Endothelial cell of umbilical vein (primary cell): ENCODE measurements around the gene NENF. TPM values are rescaled to one million over a fixed set of nuclear protein-coding genes. Genes with fewer than 3 reads are reported as not detected.

Source experiments
- BruUV-seq: library from RNA; stranded (reverse); fragments of 400-500 nt; replicated peaks from 2 replicates; lab custom pipeline; 2021; lab: Mats Ljungman, UMichigan
- CTCF ChIA-PET: fragments of 300-600, 350-600 bp; sonication (Branson Sonifier 250); formaldehyde crosslinking; loops from one replicate; lab custom pipeline; 2021; ENCODE audit warnings: antibody characterized with exemption, inconsistent platforms; lab: Charles Lee
- POLR2A ChIA-PET: fragments of 300-600, 350-600 bp; sonication (Branson Sonifier 250); formaldehyde crosslinking; loops from one replicate; lab custom pipeline; 2021; ENCODE audit warnings: antibody characterized with exemption, inconsistent platforms; lab: Charles Lee
- DNase-seq: peaks from one replicate; pipeline ENCODE4 v3.0.0-alpha.2; 2011; ENCODE audit warnings: low read depth, low spot score
- FAIRE-seq: peaks from 2 replicates; lab custom pipeline; 2011; peaks lifted over from hg19 to GRCh38; lab: Jason Lieb, UNC
- H2AFZ ChIP-seq: 2 replicates; pipeline ENCODE4 v1.6.0; 2012; ENCODE audit warnings: low read depth, low read length, control low read depth, inconsistent platforms
- H3K27ac ChIP-seq: 2 replicates; pipeline ENCODE4 v1.5.1; 2011; ENCODE audit warnings: low read depth, mild to moderate bottlenecking, control low read depth, low read length, moderate library complexity; ENCODE audit not compliant: insufficient read depth
- H3K27me3 ChIP-seq, 2 experiments: 2 replicates each; pipeline versions ENCODE4 v1.6.0 to v1.6.1; 2011; ENCODE audit warnings: low read length in 2 of 2, mixed read lengths in 1 of 2; ENCODE audit not compliant: control insufficient read depth in 2 of 2, insufficient read depth in 2 of 2
- H3K36me3 ChIP-seq, 2 experiments: 2 replicates in 1 of 2; 3 replicates in 1 of 2; pipeline ENCODE4 v1.5.1; 2011; ENCODE audit warnings: low read length in 2 of 2, mild to moderate bottlenecking in 1 of 2, moderate library complexity in 1 of 2; ENCODE audit not compliant: control insufficient read depth in 2 of 2, insufficient read depth in 2 of 2; ENCODE audit errors: extremely low read depth in 1 of 2
- H3K4me1 ChIP-seq: 3 replicates; pipeline ENCODE4 v1.5.1; 2011; ENCODE audit warnings: mild to moderate bottlenecking, low read length; ENCODE audit not compliant: control insufficient read depth, insufficient read depth; ENCODE audit errors: extremely low read depth
- H3K4me2 ChIP-seq: 2 replicates; pipeline ENCODE4 v1.6.1; 2011; ENCODE audit warnings: low read length, control low read depth, mixed read lengths; ENCODE audit not compliant: insufficient read depth
- H3K4me3 ChIP-seq, 3 experiments: fragments of 200-600 bp in 1 of 3; sonication (generic), shearing (Covaris generic) in 1 of 3; replicated peaks in 1 of 3; 2 replicates each; pipeline ENCODE4 v1.5.1; 2011 to 2016; ENCODE audit warnings: control low read depth in 3 of 3, low read length in 3 of 3, mild to moderate bottlenecking in 2 of 3, inconsistent platforms in 1 of 3, low read depth in 1 of 3, moderate library complexity in 1 of 3; ENCODE audit not compliant: insufficient read depth in 1 of 3
- H3K79me2 ChIP-seq: 2 replicates; pipeline ENCODE4 v1.6.0; 2012; ENCODE audit warnings: low read length, inconsistent platforms; ENCODE audit not compliant: control insufficient read depth, insufficient read depth
- H3K9ac ChIP-seq: replicated peaks from 2 replicates; pipeline ENCODE3; 2011; ENCODE audit warnings: low read length, control low read depth; ENCODE audit not compliant: insufficient read depth; ENCODE audit errors: extremely low read depth
- H3K9me1 ChIP-seq: replicated peaks from 3 replicates; pipeline ENCODE4 v1.6.0; 2011; ENCODE audit warnings: mild to moderate bottlenecking, low read length; ENCODE audit not compliant: control insufficient read depth, insufficient read depth; ENCODE audit errors: extremely low read depth
- H3K9me3 ChIP-seq: replicated peaks from 2 replicates; pipeline ENCODE4 v1.5.1; 2012; ENCODE audit warnings: low read length, inconsistent platforms; ENCODE audit not compliant: control insufficient read depth, insufficient read depth
- H4K20me1 ChIP-seq: replicated peaks from 2 replicates; pipeline ENCODE3; 2011; ENCODE audit warnings: mild to moderate bottlenecking, low read length; ENCODE audit not compliant: control insufficient read depth, insufficient read depth; ENCODE audit errors: extremely low read depth
- CTCF ChIP-seq, 2 donors: IDR thresholded peaks; 1 replicate in 1 of 2; 2 replicates in 1 of 2; pipeline ENCODE4 v1.5.1; 2011; ENCODE audit warnings: low read length in 2 of 2, mild to moderate bottlenecking in 2 of 2, moderate library complexity in 2 of 2, control low read depth in 1 of 2, inconsistent platforms in 1 of 2, low read depth in 1 of 2; ENCODE audit not compliant: insufficient read depth in 1 of 2; ENCODE audit errors: extremely low read depth in 1 of 2
- EZH2 ChIP-seq: IDR thresholded peaks from 2 replicates; pipeline ENCODE4 v1.6.1; 2012; ENCODE audit warnings: borderline replicate concordance, low read depth, mild to moderate bottlenecking, moderate library complexity, low read length, inconsistent platforms; ENCODE audit not compliant: severe bottlenecking
- FOS ChIP-seq: IDR thresholded peaks from 2 replicates; pipeline ENCODE4 v1.6.1; 2011; ENCODE audit warnings: mild to moderate bottlenecking, low read length, moderate library complexity, borderline replicate concordance; ENCODE audit not compliant: insufficient read depth
- GATA2 ChIP-seq: IDR thresholded peaks from 2 replicates; pipeline ENCODE4 v1.7.0; 2011; ENCODE audit warnings: low read depth, mild to moderate bottlenecking, moderate library complexity, mixed read lengths, low read length; ENCODE audit not compliant: insufficient read length, insufficient read depth
- JUN ChIP-seq: IDR thresholded peaks from 2 replicates; pipeline ENCODE4 v1.6.1; 2011; ENCODE audit warnings: borderline replicate concordance, low read depth; ENCODE audit not compliant: insufficient read length, insufficient read depth
- MAX ChIP-seq: IDR thresholded peaks from 2 replicates; pipeline ENCODE4 v1.6.1; 2011; ENCODE audit not compliant: insufficient read depth, insufficient read length
- MYC ChIP-seq: IDR thresholded peaks from one replicate; pipeline ENCODE4 v1.6.1; 2011; ENCODE audit warnings: mild to moderate bottlenecking, low read depth, low read length
- POLR2A ChIP-seq: IDR thresholded peaks from 2 replicates; pipeline ENCODE4 v1.6.1; 2012; ENCODE audit warnings: low read depth, mild to moderate bottlenecking, control low read depth, low read length
- POLR2AphosphoS5 ChIP-seq: IDR thresholded peaks from 2 replicates; pipeline ENCODE4 v1.6.1; 2012; ENCODE audit warnings: low read depth, mild to moderate bottlenecking, control low read depth, low read length, moderate library complexity; ENCODE audit not compliant: insufficient read depth
- dilution Hi-C: fragments of 300-500 bp; cut with MboI; formaldehyde crosslinking; loops from one replicate; pipeline ENCODE4 v1.15.0; 2019; ENCODE audit warnings: low sequenced_read_pairs; ENCODE audit not compliant: extremely low pct_ligation_motif_present
- intact Hi-C: fragments of 100-400 bp; cut with micrococcal nuclease; formaldehyde crosslinking; loops from one replicate; pipeline ENCODE4 v1.10.0; 2022
- polyA plus RNA-seq, 4 experiments: library from polyadenylated mRNA; depleted of rRNA in 3 of 4; stranded (reverse) in 3 of 4; unstranded in 1 of 4; fragments of >200 nt; gene quantifications; 2 replicates each; pipeline versions ENCODE4 v1.2.1 to v1.2.3, GENCODE V29; 2011 to 2012; ENCODE audit warnings: missing spikeins in 1 of 4
- total RNA-seq: library from RNA; stranded (reverse); gene quantifications from 2 replicates; pipeline ENCODE4 v1.2.3, GENCODE V29; 2021

NENF gene
- total and polyA plus RNA-seq, 2 donors (not counting 3 experiments of a cell fraction or from before 2014, with no cell fraction given): 19.8 to 23.0 TPM

- Histone ChIP-seq H3K4me2 (no peak overlapping the region), H3K9ac (no peak overlapping the region), H3K27me3 (peaks cover 0 to 8% of the 10 kb centered on the region in 2 experiments), H2AFZ (no peak overlapping the region), H3K27ac (no peak overlapping the region), H3K36me3 (no peaks in the 10 kb centered on the region), H3K4me1 (peaks cover under 1% of the 10 kb centered on the region), H3K4me3 (no peak overlapping the region), H3K9me3 (no peaks in the 10 kb centered on the region), H3K79me2 (no peaks in the 10 kb centered on the region), H4K20me1 (no peaks in the 10 kb centered on the region), H3K9me1 (no peaks in the 10 kb centered on the region)
- intact Hi-C loops (no loop called here), dilution Hi-C loops (no loop called here)
- FAIRE-seq (no peak), DNase-seq (no peak)
- BruUV-seq: no TSS peak
- POLR2A ChIA-PET: no interaction called here
- TF ChIP-seq JUN (no peak), CTCF (IDR thresholded peaks at IDR 0.05; ENCODE audit: extremely low read depth in 1 of 2, insufficient read depth in 1 of 2, low read depth in 1 of 2, low read length in 2 of 2) (no peak), GATA2 (no peak), POLR2A (no peak), MYC (no peak), EZH2 (no peak), FOS (no peak), POLR2AphosphoS5 (no peak), MAX (no peak)
- CTCF ChIA-PET: no interaction called here
Measured at GRCh38 chr1:212473729-212474128, 41.0 kb downstream of the NENF start.
